Esophagus muscularis mucosa (tissue), 4 donors: Measurements from ENCODE around the gene SIRT7. TPM values are rescaled to one million over a fixed set of nuclear protein-coding genes. Genes with fewer than 3 reads are reported as not detected.

Experiments
- DNase-seq: peaks from one replicate; pipeline ENCODE4 v3.0.0-alpha.2; 2017; ENCODE audit errors: extremely low spot score
- H3K27ac ChIP-seq, 4 donors: fragments of 200-600 bp; sonication (generic); replicated peaks in 1 of 4; 1 replicate in 3 of 4; 2 replicates in 1 of 4; pipeline ENCODE4 v1.5.1; 2016 to 2019; ENCODE audit warnings: mild to moderate bottlenecking in 1 of 4
- H3K27me3 ChIP-seq, 4 donors: fragments of 200-600 bp; sonication (generic); one replicate each; pipeline versions ENCODE4 v1.5.1 to v1.6.0; 2016 to 2019
- H3K36me3 ChIP-seq, 4 donors: fragments of 200-600 bp; sonication (generic); one replicate each; pipeline ENCODE4 v1.5.1; 2016 to 2019
- H3K4me1 ChIP-seq, 4 donors: fragments of 200-600 bp; sonication (generic); one replicate each; pipeline ENCODE4 v1.5.1; 2016 to 2019
- H3K4me3 ChIP-seq, 4 donors: fragments of 200-600 bp; sonication (generic); 1 replicate in 2 of 4; 2 replicates in 2 of 4; pipeline ENCODE4 v1.5.1; 2016 to 2019; ENCODE audit warnings: mild to moderate bottlenecking in 4 of 4, moderate library complexity in 1 of 4
- H3K9me3 ChIP-seq, 4 donors: fragments of 200-600 bp; sonication (generic); 1 replicate in 3 of 4; 2 replicates in 1 of 4; pipeline ENCODE4 v1.5.1; 2016 to 2019
- CTCF ChIP-seq, 3 experiments: fragments of 200-600 bp in 2 of 3; fragments of 450-650 bp in 1 of 3; sonication (generic) in 2 of 3; IDR thresholded peaks; one replicate each; pipeline ENCODE4 v1.5.1; 2017 to 2019; ENCODE audit warnings: antibody characterized with exemption in 3 of 3, mild to moderate bottlenecking in 2 of 3, moderate library complexity in 1 of 3
- EP300 ChIP-seq: sonication (generic); formaldehyde crosslinking; IDR thresholded peaks from one replicate; pipeline ENCODE4 v1.6.1; 2017; ENCODE audit warnings: antibody characterized with exemption
- POLR2A ChIP-seq: fragments of 450-650 bp; IDR thresholded peaks from one replicate; pipeline ENCODE4 v1.6.1; 2017; ENCODE audit warnings: antibody characterized with exemption, moderate library complexity, mild to moderate bottlenecking, low read depth
- POLR2AphosphoS5 ChIP-seq, 2 donors: sonication (generic); formaldehyde crosslinking; IDR thresholded peaks; one replicate each; pipeline ENCODE4 v1.6.1; 2017; ENCODE audit warnings: antibody characterized with exemption in 2 of 2
- WGBS: methylation state at CpG from one replicate; pipeline ENCODE4 v1.1.5; 2018; 5-methylcytosine and 5-hydroxymethylcytosine counted together
- intact Hi-C: fragments of 100-400 bp; cut with DNase I; formaldehyde crosslinking; loops from one replicate; pipeline ENCODE4 v1.15.1; 2023
- total RNA-seq, 4 donors: library from RNA; depleted of rRNA; stranded (reverse); fragments of >200 nt; gene quantifications; one replicate each; pipeline versions ENCODE4 v1.1.0 to v1.2.1, GENCODE V29; 2016

Gene SIRT7
- total RNA-seq, 4 donors from 2014 or later: 13.9 to 27.0 (median 19.9) TPM

DNA sequence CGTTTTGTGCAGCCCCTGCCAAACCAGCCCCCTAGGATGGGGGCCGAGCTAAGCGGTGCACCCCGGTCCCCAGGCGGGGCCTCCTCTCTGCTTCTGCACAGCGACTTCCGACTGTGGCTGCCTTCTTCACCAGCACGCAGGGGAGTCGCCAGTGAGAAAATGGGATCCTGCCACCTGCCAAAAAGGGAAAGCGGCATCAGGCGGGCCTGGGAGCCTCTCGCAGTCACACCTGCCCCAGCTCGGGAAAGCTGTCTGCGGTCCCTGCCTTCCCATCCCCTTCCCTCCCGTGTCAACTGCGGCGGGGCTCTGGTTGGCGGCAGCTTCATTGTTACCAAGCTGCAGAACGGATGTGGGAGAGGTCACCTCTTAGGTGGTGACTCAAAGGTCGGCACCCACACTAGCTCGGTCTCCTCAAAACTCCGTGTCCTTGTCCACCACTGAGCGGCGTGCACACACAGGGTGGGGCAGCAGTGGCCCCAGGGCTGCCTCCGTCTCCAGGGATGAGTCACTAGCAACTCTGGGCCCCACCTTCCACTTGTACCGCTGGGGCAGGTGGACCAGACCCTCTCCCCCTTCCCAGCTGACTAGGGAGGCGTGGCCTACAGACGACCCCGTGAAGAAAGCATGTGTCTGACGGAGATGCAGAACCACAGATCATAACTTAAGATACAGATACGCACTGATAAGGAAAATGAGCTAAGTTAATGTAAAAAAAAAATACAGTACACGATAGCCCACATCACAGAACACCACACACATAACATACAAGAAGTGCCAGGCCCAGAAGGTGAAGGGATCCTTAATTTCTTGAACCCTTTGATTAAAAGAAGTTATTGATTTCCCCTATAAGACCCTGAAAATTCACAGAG, 5.3 kb downstream of the SIRT7 start:
- TF ChIP-seq POLR2A (no peak), EP300 (no peak), POLR2AphosphoS5 (IDR thresholded peaks at IDR 0.05) (no peak), CTCF (IDR thresholded peaks at IDR 0.05) (no peak)
- 92% methylated on average over 31 of the region's 32 CpGs for WGBS
- intact Hi-C loops: no loop called here
- peaks cover 24 to 50% (median 39%) of the 10 kb centered on the region in 4 donors for H3K4me1 ChIP-seq
- no peak for DNase-seq
- no peaks in the 10 kb centered on the region for H3K27me3 ChIP-seq
- H3K9me3 ChIP-seq: no peaks in the 10 kb centered on the region
- H3K27ac ChIP-seq: peak overlapping the region in 2 of 4 donors; percentile 60 to 85
- peaks cover 12 to 60% (median 56%) of the 10 kb centered on the region in 4 donors for H3K36me3 ChIP-seq
- no peak overlapping the region for H3K4me3 ChIP-seq

DNA sequence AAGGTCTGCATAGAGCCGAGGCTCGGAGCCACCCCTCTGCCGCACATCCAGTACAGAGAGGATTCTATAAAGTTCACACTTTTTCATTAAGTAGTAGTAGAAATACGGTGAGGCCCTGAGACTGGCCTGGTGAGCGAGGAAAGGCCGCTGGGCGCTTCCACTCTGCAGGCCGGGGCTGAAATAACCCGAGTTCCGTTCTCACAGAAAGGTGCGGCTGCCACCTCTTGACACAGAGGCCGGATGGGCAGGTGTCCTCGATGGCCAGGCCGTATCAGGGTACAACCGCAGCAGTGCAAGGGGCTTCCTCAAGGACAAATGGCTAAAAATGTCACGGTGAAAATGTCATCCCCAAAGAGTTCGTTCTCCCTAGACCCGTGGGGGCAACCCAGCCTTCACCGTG, 6.0 kb downstream of the SIRT7 start:
- intact Hi-C loops: no loop called here
- H3K4me1 ChIP-seq: peaks cover 19 to 43% (median 33%) of the 10 kb centered on the region in 4 donors
- WGBS: 94% methylated on average over 10 of the region's 19 CpGs
- H3K36me3 ChIP-seq: peaks cover 12 to 68% (median 62%) of the 10 kb centered on the region in 4 donors
- H3K4me3 ChIP-seq: peak overlapping the region in 2 of 4 donors; percentile 27 to 84
- H3K27ac ChIP-seq: peak overlapping the region; percentile 60 to 85 (median 80)
- no peak for DNase-seq
- H3K9me3 ChIP-seq: no peaks in the 10 kb centered on the region
- TF ChIP-seq POLR2AphosphoS5 (IDR thresholded peaks at IDR 0.05) (no peak), POLR2A (no peak), CTCF (IDR thresholded peaks at IDR 0.05) (no peak), EP300 (no peak)
- no peaks in the 10 kb centered on the region for H3K27me3 ChIP-seq

GRCh38 chr17:81911277-81911961, 6.6 kb downstream of the SIRT7 start, which contains the start of gene PCYT2:
PCYT2 (minus strand) TSS chr17:81911399; CDS start chr17:81911355, 44 bp downstream.
- peak within 1 kb of the TSS; percentile 63 to 85 (median 80) for H3K27ac ChIP-seq

GRCh38 chr17:81910840-81911276, 7.1 kb downstream of the SIRT7 start:
- 0% methylated on average over 10 of the region's 55 CpGs for WGBS
- no peak for DNase-seq
- Histone ChIP-seq H3K27ac (peak overlapping the region; percentile 63 to 79 (median 70)), H3K4me3 (peak overlapping the region; percentile 62 to 84 (median 78)), H3K4me1 (peaks cover 15 to 32% (median 22%) of the 10 kb centered on the region in 4 donors), H3K36me3 (peaks cover 12 to 75% (median 66%) of the 10 kb centered on the region in 4 donors), H3K27me3 (no peaks in the 10 kb centered on the region), H3K9me3 (no peaks in the 10 kb centered on the region)
- TF ChIP-seq POLR2A: no peak
- no peak for TF ChIP-seq POLR2AphosphoS5 (IDR thresholded peaks at IDR 0.05)
- TF ChIP-seq CTCF (IDR thresholded peaks at IDR 0.05): no peak
- no peak for TF ChIP-seq EP300
- intact Hi-C loops: no loop called here

More at GRCh38 chr17:81911277-81911961, 6.6 kb downstream of the SIRT7 start, which contains the start of gene PCYT2:
- no peaks in the 10 kb centered on the region for H3K9me3 ChIP-seq
- peak; percentile 97 for DNase-seq
- peaks cover 12 to 73% (median 66%) of the 10 kb centered on the region in 4 donors for H3K36me3 ChIP-seq
- H3K27me3 ChIP-seq: no peaks in the 10 kb centered on the region
- H3K4me1 ChIP-seq: peaks cover 15 to 37% (median 28%) of the 10 kb centered on the region in 4 donors
- WGBS: 10% methylated on average over 23 of the region's 84 CpGs
- intact Hi-C loops: no loop called here
- TF ChIP-seq CTCF (IDR thresholded peaks at IDR 0.05) (no peak), POLR2A (no peak), POLR2AphosphoS5 (IDR thresholded peaks at IDR 0.05) (no peak), EP300 (no peak)
- peak within 1 kb of the TSS; percentile 62 to 84 (median 78) for H3K4me3 ChIP-seq
